Small intestine (tissue), 4 donors: ENCODE measurements around the gene CREB1. TPM values are rescaled to one million over a fixed set of nuclear protein-coding genes. Genes with fewer than 3 reads are reported as not detected.

Experiments used
- polyA plus RNA-seq, 4 donors: library from polyadenylated mRNA; stranded (reverse) in 3 of 4; unstranded in 1 of 4; fragments of 200-250 nt in 3 of 4; fragments of 120-200 nt in 1 of 4; gene quantifications; one replicate each; pipeline versions ENCODE4 v1.2.1 to v1.2.3, GENCODE V29; 2013
- donor health status: healthy with polysubstance abuse.
- donor health status: Bipolar disorder and iron deficiency.
- donor health status: healthy.

The CREB1 gene
- polyA plus RNA-seq, 4 donors: 4.1 to 39.1 (median 10.6) TPM

Other genes with a start within 250 kb of the CREB1 start
- 10 to 100 TPM in 2 of 4 donors, 1 to 10 TPM in 2; 7.2 to 19.4 (median 13.8) TPM for gene METTL21A, start 95.4 kb downstream of the CREB1 start, polyA plus RNA-seq
- gene CCNYL1, start 181.7 kb downstream of the CREB1 start, polyA plus RNA-seq: 10 to 100 TPM in 3 of 4 donors, 1 to 10 TPM in 1; 8.2 to 18.4 (median 15.2) TPM
- 10 to 100 TPM in 3 of 4 donors, 1 to 10 TPM in 1; 8.7 to 43.7 (median 14.4) TPM for gene FZD5, start 239.9 kb downstream of the CREB1 start, polyA plus RNA-seq